Tibial artery (tissue), 4 donors: Measurements from ENCODE around the gene KRTAP5-4.
A peak's percentile ranks its signal among the peaks of the same experiment; 100 is the strongest.

Experiments
- DNase-seq, 2 donors: peaks; one replicate each; pipeline ENCODE4 v3.0.0-alpha.2; 2019
- H3K27ac ChIP-seq, 2 donors: fragments of 200-600 bp; sonication (generic) in 1 of 2; 1 replicate in 1 of 2; 2 replicates in 1 of 2; pipeline ENCODE4 v1.5.1; 2018 to 2019; ENCODE audit warnings: mild to moderate bottlenecking in 1 of 2
- H3K27me3 ChIP-seq, 2 donors: fragments of 200-600 bp; sonication (generic) in 1 of 2; one replicate each; pipeline versions ENCODE4 v1.5.1 to v1.6.0; 2016 to 2019
- H3K36me3 ChIP-seq, 3 donors: fragments of 200-600 bp; sonication (generic) in 2 of 3; one replicate each; pipeline ENCODE4 v1.5.1; 2016 to 2019; ENCODE audit warnings: mild to moderate bottlenecking in 2 of 3
- H3K4me1 ChIP-seq, 4 donors: fragments of 200-600 bp; sonication (generic) in 2 of 4; 1 replicate in 3 of 4; 2 replicates in 1 of 4; pipeline ENCODE4 v1.5.1; 2016 to 2019
- H3K4me3 ChIP-seq, 2 donors: fragments of 200-600 bp; sonication (generic) in 1 of 2; 1 replicate in 1 of 2; 2 replicates in 1 of 2; pipeline ENCODE4 v1.5.1; 2018 to 2019; ENCODE audit warnings: mild to moderate bottlenecking in 2 of 2
- H3K9me3 ChIP-seq, 3 donors: fragments of 200-600 bp; sonication (generic) in 1 of 3; one replicate each; pipeline ENCODE4 v1.5.1; 2016 to 2019
- CTCF ChIP-seq, 2 experiments: fragments of 200-600 bp in 1 of 2; fragments of 450-650 bp in 1 of 2; IDR thresholded peaks; one replicate each; pipeline ENCODE4 v1.5.1; 2017 to 2019; ENCODE audit warnings: antibody characterized with exemption in 2 of 2, mild to moderate bottlenecking in 1 of 2, moderate library complexity in 1 of 2
- intact Hi-C: fragments of 100-400 bp; cut with DNase I; formaldehyde crosslinking; loops from one replicate; pipeline ENCODE4 v1.15.0; 2023; ENCODE audit warnings: low total_unique reads

The KRTAP5-4 gene

GRCh38 chr11:1653541-1654387 is 31.8 kb upstream of the KRTAP5-4 start:
- no peak for TF ChIP-seq CTCF (IDR thresholded peaks at IDR 0.05)
- Histone ChIP-seq H3K4me3 (no peak overlapping the region), H3K9me3 (no peaks in the 10 kb centered on the region), H3K36me3 (no peaks in the 10 kb centered on the region), H3K4me1 (peaks cover 0 to 8% (median 4%) of the 10 kb centered on the region in 4 donors), H3K27ac (no peak overlapping the region), H3K27me3 (peaks cover 0 to 34% of the 10 kb centered on the region in 2 donors)
- DNase-seq, result peak; percentile 6 to 50
- intact Hi-C loops, result loop anchor here (5.0 to 10.0 kb wide), 2 partner anchors 39 to 501 kb away; no protein-coding TSS in a partner anchor

DNA sequence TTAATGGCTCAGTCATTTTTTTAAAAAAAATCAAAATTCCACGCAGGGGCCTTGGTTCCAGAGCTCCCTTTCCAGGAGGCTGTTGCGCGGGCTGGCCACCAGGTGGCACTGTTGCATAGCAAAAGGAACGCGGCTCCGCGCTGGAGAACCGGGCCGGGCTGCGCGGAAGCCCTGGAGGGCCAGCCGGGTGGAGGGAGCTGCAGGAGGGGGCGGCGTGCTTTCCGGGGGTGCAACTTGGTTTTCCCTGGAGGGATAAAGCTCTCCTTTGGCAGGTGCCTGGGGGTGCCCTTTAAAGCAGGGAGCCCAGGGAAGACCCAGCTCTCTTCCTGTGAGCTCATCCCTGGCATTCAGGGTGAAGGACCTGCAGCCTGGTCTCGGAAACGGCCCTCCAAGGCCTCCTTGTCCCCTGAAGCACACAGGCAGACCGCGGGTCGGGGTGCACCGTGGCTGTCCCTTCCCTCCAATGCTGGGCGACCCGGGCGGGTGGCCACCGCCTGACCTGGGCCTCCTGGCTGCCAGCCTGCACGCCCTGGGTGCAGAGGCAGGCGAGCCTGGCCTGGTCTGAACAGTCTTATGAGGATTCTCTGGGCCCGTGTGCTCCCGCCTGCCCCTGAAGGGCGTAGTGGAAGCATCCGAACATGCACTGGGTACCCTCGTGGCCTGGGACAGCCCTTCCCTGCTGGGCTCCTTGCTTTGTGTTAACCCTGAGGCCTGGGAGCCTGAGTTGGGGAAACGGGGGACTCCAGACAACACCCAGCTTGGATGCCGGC is 31.0 kb upstream of the KRTAP5-4 start:
- no peaks in the 10 kb centered on the region for H3K36me3 ChIP-seq
- peaks cover 0 to 8% (median 4%) of the 10 kb centered on the region in 4 donors for H3K4me1 ChIP-seq
- peak; percentile 95 to 97 for TF ChIP-seq CTCF (IDR thresholded peaks at IDR 0.05)
- DNase-seq, result peak; percentile 71 to 78
- H3K4me3 ChIP-seq, result no peak overlapping the region
- intact Hi-C loops, result loop anchor here (5.0 to 10.0 kb wide), 2 partner anchors 39 to 502 kb away; no protein-coding TSS in a partner anchor
- no peaks in the 10 kb centered on the region for H3K9me3 ChIP-seq
- no peak overlapping the region for H3K27ac ChIP-seq
- peaks cover 0 to 39% of the 10 kb centered on the region in 2 donors for H3K27me3 ChIP-seq

DNA sequence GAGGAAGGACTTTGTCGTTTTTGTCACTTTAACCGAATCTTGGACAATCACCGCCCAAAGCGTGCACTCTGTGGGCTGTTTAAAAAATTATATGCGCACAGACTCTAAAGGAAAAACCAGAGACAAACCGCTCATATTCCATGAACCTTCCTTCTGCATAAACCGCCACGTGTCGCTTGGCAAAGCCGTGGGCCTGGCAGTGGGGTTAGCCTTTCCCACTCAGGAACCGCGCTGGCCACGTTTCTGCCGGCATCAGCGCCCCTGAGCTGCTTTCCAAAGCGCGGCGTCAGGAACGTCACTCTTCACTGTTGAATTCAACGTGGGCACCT is 30.5 kb upstream of the KRTAP5-4 start:
- peaks cover 0 to 39% of the 10 kb centered on the region in 2 donors for H3K27me3 ChIP-seq
- no peak for DNase-seq
- peaks cover 0 to 8% (median 4%) of the 10 kb centered on the region in 4 donors for H3K4me1 ChIP-seq
- H3K27ac ChIP-seq, result no peak overlapping the region
- intact Hi-C loops, result loop anchor here (5.0 to 10.0 kb wide), 2 partner anchors 40 to 502 kb away; no protein-coding TSS in a partner anchor
- TF ChIP-seq CTCF (IDR thresholded peaks at IDR 0.05), result no peak
- no peaks in the 10 kb centered on the region for H3K36me3 ChIP-seq
- H3K4me3 ChIP-seq, result no peak overlapping the region
- H3K9me3 ChIP-seq, result no peaks in the 10 kb centered on the region

GRCh38 chr11:1652026-1652425 is 30.1 kb upstream of the KRTAP5-4 start:
- no peak overlapping the region for H3K27ac ChIP-seq
- H3K27me3 ChIP-seq, result peaks cover 0 to 39% of the 10 kb centered on the region in 2 donors
- H3K36me3 ChIP-seq, result no peaks in the 10 kb centered on the region
- peaks cover 0 to 8% (median 4%) of the 10 kb centered on the region in 4 donors for H3K4me1 ChIP-seq
- no peaks in the 10 kb centered on the region for H3K9me3 ChIP-seq
- no peak for TF ChIP-seq CTCF (IDR thresholded peaks at IDR 0.05)
- DNase-seq, result peak in 1 of 2 donors; percentile 60
- H3K4me3 ChIP-seq, result no peak overlapping the region
- intact Hi-C loops, result loop anchor here (5.0 to 10.0 kb wide), 2 partner anchors 40 to 503 kb away; no protein-coding TSS in a partner anchor

DNA sequence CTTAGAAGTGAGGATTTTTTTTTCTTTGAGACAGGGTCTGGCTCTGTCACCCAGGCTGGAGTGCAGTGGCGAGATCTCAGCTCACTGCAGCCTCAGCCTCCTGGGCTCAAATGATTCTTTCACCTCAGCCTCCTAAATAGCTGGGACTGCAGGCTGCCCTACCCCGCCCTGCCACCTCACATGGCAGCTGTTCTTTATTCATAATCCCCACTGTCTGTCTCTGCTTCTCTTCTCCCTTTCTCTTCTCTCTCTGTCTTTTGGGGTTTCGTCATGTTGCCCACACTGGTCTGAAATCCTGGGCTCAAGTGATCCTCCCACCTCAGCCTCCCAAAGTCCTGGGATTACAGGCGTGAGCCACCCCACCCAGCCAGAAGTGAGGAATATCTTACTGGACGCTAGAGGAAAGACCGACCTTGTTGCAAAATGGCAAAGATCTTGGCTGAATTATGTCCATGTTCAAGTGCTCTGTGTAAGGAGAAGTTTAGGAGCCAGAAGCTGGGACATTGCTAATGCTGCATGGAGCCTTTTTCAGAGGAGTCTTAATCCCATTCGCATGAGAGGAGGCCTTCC is 29.6 kb upstream of the KRTAP5-4 start:
- peak in 1 of 2 donors; percentile 20 for DNase-seq
- H3K27me3 ChIP-seq, result peaks cover 0 to 39% of the 10 kb centered on the region in 2 donors
- no peak overlapping the region for H3K27ac ChIP-seq
- TF ChIP-seq CTCF (IDR thresholded peaks at IDR 0.05), result no peak
- H3K9me3 ChIP-seq, result no peaks in the 10 kb centered on the region
- intact Hi-C loops, result loop anchor here (5.0 to 10.0 kb wide), 2 partner anchors 41 to 503 kb away; no protein-coding TSS in a partner anchor
- no peak overlapping the region for H3K4me3 ChIP-seq
- no peaks in the 10 kb centered on the region for H3K36me3 ChIP-seq
- H3K4me1 ChIP-seq, result peaks cover 0 to 8% (median 4%) of the 10 kb centered on the region in 4 donors
